H9 (cell line): ENCODE measurements around the gene MRGPRF. TPM values are rescaled to one million over a fixed set of nuclear protein-coding genes. Genes with fewer than 3 reads are reported as not detected.

Experiments used
- DNase-seq: peaks from one replicate; pipeline ENCODE4 v3.0.0-alpha.2; 2017
- H2AFZ ChIP-seq: one replicate; pipeline ENCODE4 v1.6.1; 2013; ENCODE audit warnings: mild to moderate bottlenecking, low read length, control low read depth, moderate library complexity
- H2AK5ac ChIP-seq: 2 replicates; pipeline ENCODE4 v1.6.1; 2013; ENCODE audit warnings: low read length, control low read depth, mixed read lengths; ENCODE audit not compliant: insufficient read length
- H2BK120ac ChIP-seq: one replicate; pipeline ENCODE4 v1.6.1; 2013; ENCODE audit warnings: low read depth, mild to moderate bottlenecking, low read length, control low read depth, inconsistent platforms; ENCODE audit not compliant: poor library complexity, severe bottlenecking
- H2BK12ac ChIP-seq: 2 replicates; pipeline ENCODE4 v1.6.1; 2013; ENCODE audit warnings: low read length, control low read depth, mixed read lengths, low read depth; ENCODE audit not compliant: insufficient read length
- H2BK15ac ChIP-seq: 2 replicates; pipeline ENCODE4 v1.6.1; 2013; ENCODE audit warnings: low read depth, low read length, control low read depth
- H2BK20ac ChIP-seq: one replicate; pipeline ENCODE4 v1.6.1; 2013; ENCODE audit warnings: low read depth, mild to moderate bottlenecking, low read length, control low read depth, inconsistent platforms; ENCODE audit not compliant: poor library complexity, severe bottlenecking
- H2BK5ac ChIP-seq: 2 replicates; pipeline ENCODE4 v1.6.1; 2013; ENCODE audit warnings: low read length, control low read depth, mixed read lengths; ENCODE audit not compliant: insufficient read length
- H3K14ac ChIP-seq: 2 replicates; pipeline ENCODE4 v1.6.1; 2013; ENCODE audit warnings: low read length, control low read depth; ENCODE audit not compliant: insufficient read depth
- H3K18ac ChIP-seq: 2 replicates; pipeline ENCODE4 v1.6.1; 2013; ENCODE audit warnings: low read depth, mild to moderate bottlenecking, mixed read lengths, low read length, control low read depth; ENCODE audit not compliant: insufficient read length
- H3K23ac ChIP-seq: 2 replicates; pipeline ENCODE4 v1.6.1; 2013; ENCODE audit warnings: low read length, control low read depth, mixed read lengths, low read depth; ENCODE audit not compliant: insufficient read length
- H3K23me2 ChIP-seq: 2 replicates; pipeline ENCODE4 v1.6.1; 2013; ENCODE audit warnings: low read depth, mild to moderate bottlenecking, mixed read lengths, low read length, control low read depth; ENCODE audit not compliant: insufficient read length, poor library complexity, severe bottlenecking
- H3K27ac ChIP-seq: 2 replicates; pipeline ENCODE4 v1.5.1; 2013; ENCODE audit warnings: low read length, control low read depth, mixed read lengths, low read depth; ENCODE audit not compliant: insufficient read length
- H3K27me3 ChIP-seq: 2 replicates; pipeline ENCODE4 v1.6.1; 2013; ENCODE audit warnings: low read length, control low read depth, inconsistent platforms; ENCODE audit not compliant: insufficient read depth
- H3K4ac ChIP-seq: 2 replicates; pipeline ENCODE4 v1.6.1; 2013; ENCODE audit warnings: low read depth, mild to moderate bottlenecking, control low read depth, inconsistent platforms, low read length, moderate library complexity
- H3K4me1 ChIP-seq: 2 replicates; pipeline ENCODE4 v1.6.1; 2013; ENCODE audit warnings: low read length, control low read depth, inconsistent platforms; ENCODE audit not compliant: insufficient read depth
- H3K4me2 ChIP-seq: 2 replicates; pipeline ENCODE4 v1.6.1; 2013; ENCODE audit warnings: low read length, control low read depth, mixed read lengths; ENCODE audit not compliant: insufficient read length, insufficient read depth
- H3K56ac ChIP-seq: 2 replicates; pipeline ENCODE4 v1.6.1; 2013; ENCODE audit warnings: low read depth, mild to moderate bottlenecking, mixed read lengths, low read length, control low read depth; ENCODE audit not compliant: insufficient read length
- H3K79me1 ChIP-seq: 2 replicates; pipeline ENCODE4 v1.6.1; 2013; ENCODE audit warnings: low read depth, mild to moderate bottlenecking, moderate library complexity, low read length, control low read depth, inconsistent platforms; ENCODE audit not compliant: insufficient read depth, poor library complexity, severe bottlenecking
- H3K79me2 ChIP-seq: 2 replicates; pipeline ENCODE4 v1.6.1; 2013; ENCODE audit warnings: low read length, control low read depth, inconsistent platforms; ENCODE audit not compliant: insufficient read depth
- H3K9ac ChIP-seq: 2 replicates; pipeline ENCODE4 v1.6.1; 2013; ENCODE audit warnings: low read length, control low read depth, mixed read lengths; ENCODE audit not compliant: insufficient read length; ENCODE audit errors: extremely low read depth
- H3K9me3 ChIP-seq: one replicate; pipeline ENCODE4 v1.6.1; 2013; ENCODE audit warnings: low read depth, low read length, inconsistent platforms; ENCODE audit not compliant: control insufficient read depth
- H3T11ph ChIP-seq: one replicate; pipeline ENCODE4 v1.6.1; 2013; ENCODE audit warnings: mild to moderate bottlenecking, low read length, control low read depth, inconsistent platforms
- H4K20me1 ChIP-seq: one replicate; pipeline ENCODE4 v1.6.1; 2013; ENCODE audit not compliant: control insufficient read depth, insufficient read length, insufficient read depth
- H4K5ac ChIP-seq: 2 replicates; pipeline ENCODE4 v1.6.1; 2013; ENCODE audit warnings: low read depth, mild to moderate bottlenecking, mixed read lengths, low read length, control low read depth; ENCODE audit not compliant: insufficient read length
- H4K8ac ChIP-seq: replicated peaks from 2 replicates; pipeline ENCODE4 v1.6.1; 2013; ENCODE audit warnings: low read length, control low read depth, mixed read lengths, low read depth; ENCODE audit not compliant: insufficient read length
- H4K91ac ChIP-seq: 2 replicates; pipeline ENCODE4 v1.6.1; 2013; ENCODE audit warnings: low read depth, mild to moderate bottlenecking, moderate library complexity, mixed read lengths, low read length, control low read depth; ENCODE audit not compliant: insufficient read length
- H3K27ac Mint-ChIP-seq, 3 experiments: 2 replicates in 2 of 3; 3 replicates in 1 of 3; pipeline ENCODE4 v1.8.0; 2020 to 2021; ENCODE audit warnings: mixed read lengths in 3 of 3, mild to moderate bottlenecking in 1 of 3, moderate library complexity in 1 of 3
- H3K27me3 Mint-ChIP-seq: 2 replicates; pipeline ENCODE4 v1.8.0; 2021; ENCODE audit warnings: low read depth, mild to moderate bottlenecking, moderate library complexity, mixed read lengths
- H3K36me3 Mint-ChIP-seq, 3 experiments: 2 replicates in 2 of 3; 3 replicates in 1 of 3; pipeline ENCODE4 v1.8.0; 2020 to 2021; ENCODE audit warnings: low read depth in 3 of 3, mixed read lengths in 3 of 3; ENCODE audit not compliant: insufficient read depth in 1 of 3
- H3K4me1 Mint-ChIP-seq, 2 experiments: 2 replicates each; pipeline ENCODE4 v1.8.0; 2020; ENCODE audit warnings: mixed read lengths in 2 of 2
- H3K4me3 Mint-ChIP-seq, 2 experiments: 2 replicates in 1 of 2; 3 replicates in 1 of 2; pipeline ENCODE4 v1.8.0; 2020 to 2021; ENCODE audit warnings: mild to moderate bottlenecking in 2 of 2, mixed read lengths in 2 of 2, moderate library complexity in 1 of 2
- H3K9me3 Mint-ChIP-seq, 2 experiments: 2 replicates in 1 of 2; 3 replicates in 1 of 2; pipeline ENCODE4 v1.8.0; 2020; ENCODE audit warnings: mild to moderate bottlenecking in 2 of 2, mixed read lengths in 2 of 2, moderate library complexity in 1 of 2
- CTCF ChIP-seq: fragments of 200-600 bp; sonication (generic); conservative IDR thresholded peaks from 3 replicates; pipeline ENCODE4 v1.8.0; 2021; ENCODE audit warnings: antibody characterized with exemption, mild to moderate bottlenecking
- WGBS: extraction: QIAGEN DNeasy Blood & Tissue Kit; methylation state at CpG from one replicate; pipeline ENCODE4 v1.1.7; 2013; ENCODE audit warnings: missing lambda C conversion rate, low lambda C conversion rate, mixed read lengths; ENCODE audit not compliant: insufficient read length; ENCODE audit errors: extremely low coverage; 5-methylcytosine and 5-hydroxymethylcytosine counted together
- total RNA-seq: library from RNA; stranded (reverse); gene quantifications from 2 replicates; pipeline ENCODE4 v1.2.1, GENCODE V29; 2021

Gene MRGPRF
- total RNA-seq, 1 experiment from 2014 or later, result 4.0 TPM

DNA sequence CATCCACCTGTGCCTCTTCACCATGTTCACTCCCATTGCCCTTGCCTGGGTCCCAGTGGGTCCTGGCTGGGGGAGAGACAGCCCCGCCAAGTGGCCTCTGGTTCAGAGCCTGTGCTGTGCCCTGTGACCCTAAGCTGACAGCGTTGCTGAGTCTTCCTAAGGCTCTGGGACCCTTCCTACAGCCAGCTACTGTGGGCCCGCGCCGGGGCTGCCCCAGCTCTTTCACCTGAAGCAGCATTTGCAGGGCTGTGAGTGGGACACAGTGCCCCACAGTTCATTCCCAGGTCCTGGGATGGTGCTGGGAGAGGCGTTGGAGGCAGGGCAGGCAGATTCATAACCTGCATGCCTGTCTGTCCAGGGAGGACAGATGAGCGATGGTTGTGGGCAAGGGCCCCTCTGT is 46.4 kb upstream of the MRGPRF start:
- Histone ChIP-seq H3K4me1 (no peaks in the 10 kb centered on the region), H3K18ac (no peak overlapping the region), H3K14ac (no peak overlapping the region), H3K4ac (no peak overlapping the region), H2AK5ac (no peak overlapping the region), H3K4me2 (no peak overlapping the region), H4K8ac (no peak overlapping the region), H3K23ac (no peak overlapping the region), H2AFZ (no peak overlapping the region), H3K9me3 (no peaks in the 10 kb centered on the region), H3K23me2 (no peaks in the 10 kb centered on the region), H2BK15ac (no peak overlapping the region), H3K9ac (no peak overlapping the region), H3K79me1 (no peaks in the 10 kb centered on the region), H4K5ac (no peak overlapping the region), H3T11ph (no peak overlapping the region), H2BK120ac (no peak overlapping the region), H3K27ac (no peak overlapping the region), H2BK5ac (no peak overlapping the region), H3K79me2 (peaks cover 3% of the 10 kb centered on the region; the same call in 1 of the 2 replicates), H4K20me1 (no peaks in the 10 kb centered on the region), H3K27me3 (no peaks in the 10 kb centered on the region), H3K56ac (no peak overlapping the region), H4K91ac (no peak overlapping the region), H2BK20ac (no peak overlapping the region), H2BK12ac (no peak overlapping the region)
- no peaks in the 10 kb centered on the region for H3K9me3 Mint-ChIP-seq
- H3K27ac Mint-ChIP-seq, result no peak overlapping the region
- DNase-seq, result no peak
- no peak for TF ChIP-seq CTCF
- H3K4me3 Mint-ChIP-seq, result no peak overlapping the region
- H3K27me3 Mint-ChIP-seq, result no peaks in the 10 kb centered on the region
- no CpG with 5 or more reads among the region's 7 CpGs for WGBS
- H3K4me1 Mint-ChIP-seq, result no peaks in the 10 kb centered on the region
- H3K36me3 Mint-ChIP-seq, result peaks cover 3 to 34% (median 11%) of the 10 kb centered on the region in 3 experiments; a peak in 6 of 7 replicates
